Measurements from ENCODE around the gene TRIO.

Gene TRIO

GRCh38 chr5:14167211-14167845 is 24.2 kb downstream of the TRIO start:
- no peak for DNase-seq (ENCODE audit: insufficient read length, low spot score)
- no peak for FAIRE-seq
- no peak for TF ChIP-seq CTCF (IDR thresholded peaks at IDR 0.05; ENCODE audit: insufficient read depth, missing control alignments)

- FAIRE-seq: no peak
These were observed 25.1 kb downstream of the TRIO start for GRCh38 chr5:14168144-14168792.

GRCh38 chr5:14168793-14169262 is 25.7 kb downstream of the TRIO start:
- no peak for TF ChIP-seq CTCF (IDR thresholded peaks at IDR 0.05; ENCODE audit: insufficient read depth, missing control alignments)
- FAIRE-seq: no peak
- no peak for DNase-seq (ENCODE audit: insufficient read length, low spot score)

More at GRCh38 chr5:14168144-14168792, 25.1 kb downstream of the TRIO start:
- DNase-seq (ENCODE audit: insufficient read length, low spot score): no peak
- no peak for TF ChIP-seq CTCF (IDR thresholded peaks at IDR 0.05; ENCODE audit: insufficient read depth, missing control alignments)

GRCh38 chr5:14171046-14171445 is 27.9 kb downstream of the TRIO start:
- no peak for TF ChIP-seq CTCF (IDR thresholded peaks at IDR 0.05; ENCODE audit: insufficient read depth, missing control alignments)
- DNase-seq (ENCODE audit: insufficient read length, low spot score) (no peak), FAIRE-seq (no peak)

- FAIRE-seq: no peak
- DNase-seq (ENCODE audit: insufficient read length, low spot score): no peak
- TF ChIP-seq CTCF (IDR thresholded peaks at IDR 0.05; ENCODE audit: insufficient read depth, missing control alignments): no peak
These were observed 28.5 kb downstream of the TRIO start for GRCh38 chr5:14171621-14172020.

GRCh38 chr5:14172149-14172795 is 29.1 kb downstream of the TRIO start:
- no peak for TF ChIP-seq CTCF (IDR thresholded peaks at IDR 0.05; ENCODE audit: insufficient read depth, missing control alignments)
- no peak for DNase-seq (ENCODE audit: insufficient read length, low spot score)
- FAIRE-seq: no peak

Measured in D721Med (cell line).